IMR-90 (cell line): ENCODE data around the gene TEX48. TPM values are rescaled to one million over a fixed set of nuclear protein-coding genes. Genes with fewer than 3 reads are reported as not detected.

Source experiments
- ATAC-seq: fragments of 200-7000 bp; cut with Tn5 transposase; 2 replicates; pipeline ENCODE4 v1.9.1; 2020; ENCODE audit warnings: low read depth, mild to moderate bottlenecking, moderate library complexity
- BruUV-seq: library from RNA; stranded (reverse); fragments of 400-500 nt; replicated peaks from 2 replicates; lab custom pipeline; 2021; lab: Mats Ljungman, UMichigan
- CTCF ChIA-PET: fragments of 300-600 bp; formaldehyde crosslinking; extraction: SDS; loops from one replicate; lab custom pipeline; 2021; ENCODE audit warnings: antibody characterized with exemption; lab: Yijun Ruan, JAX
- POLR2A ChIA-PET: fragments of 300-600 bp; sonication (Branson Sonifier 250); formaldehyde crosslinking; loops from one replicate; lab custom pipeline; 2022; ENCODE audit warnings: antibody characterized with exemption; ENCODE audit not compliant: unreplicated experiment; lab: Charles Lee
- DNase-seq: peaks from one replicate; pipeline ENCODE4 v3.0.0; 2013
- H2AFZ ChIP-seq: replicated peaks from 2 replicates; pipeline ENCODE3; 2013; ENCODE audit warnings: low read length, mild to moderate bottlenecking; ENCODE audit not compliant: poor library complexity
- H2AK5ac ChIP-seq: 2 replicates; pipeline ENCODE4 v1.6.1; 2013; ENCODE audit warnings: low read depth, low read length, inconsistent platforms
- H2AK9ac ChIP-seq: replicated peaks from 2 replicates; pipeline ENCODE3; 2013; ENCODE audit warnings: mild to moderate bottlenecking, low read depth, low read length, moderate library complexity; ENCODE audit not compliant: poor library complexity
- H2BK120ac ChIP-seq: 2 replicates; pipeline ENCODE4 v1.6.1; 2013; ENCODE audit warnings: low read depth, low read length, inconsistent platforms
- H2BK15ac ChIP-seq: 3 replicates; pipeline ENCODE4 v1.6.1; 2013; ENCODE audit warnings: low read depth, low read length, inconsistent platforms
- H2BK20ac ChIP-seq: 2 replicates; pipeline ENCODE4 v1.6.1; 2013; ENCODE audit warnings: low read depth, mild to moderate bottlenecking, inconsistent platforms, low read length, moderate library complexity
- H2BK5ac ChIP-seq: 2 replicates; pipeline ENCODE4 v1.6.1; 2013; ENCODE audit warnings: mild to moderate bottlenecking, low read depth, low read length, inconsistent platforms; ENCODE audit not compliant: poor library complexity, severe bottlenecking
- H3K14ac ChIP-seq: replicated peaks from 2 replicates; pipeline ENCODE4 v1.6.1; 2013; ENCODE audit warnings: low read depth, low read length, inconsistent platforms
- H3K18ac ChIP-seq: 2 replicates; pipeline ENCODE4 v1.6.1; 2013; ENCODE audit warnings: low read depth, low read length, control low read depth
- H3K23ac ChIP-seq: 2 replicates; pipeline ENCODE4 v1.6.1; 2013; ENCODE audit warnings: low read depth, low read length, inconsistent platforms
- H3K27ac ChIP-seq: 2 replicates; pipeline ENCODE4 v1.5.1; 2013; ENCODE audit warnings: mild to moderate bottlenecking, control low read depth, low read length; ENCODE audit not compliant: insufficient read depth
- H3K27me3 ChIP-seq: 2 replicates; pipeline ENCODE4 v1.6.1; 2013; ENCODE audit warnings: low read length; ENCODE audit not compliant: control insufficient read depth, insufficient read depth
- H3K36me3 ChIP-seq: 2 replicates; pipeline ENCODE4 v1.6.1; 2013; ENCODE audit warnings: low read length, mixed read lengths; ENCODE audit not compliant: control insufficient read depth, insufficient read depth
- H3K4ac ChIP-seq: 2 replicates; pipeline ENCODE4 v1.6.1; 2013; ENCODE audit warnings: low read depth, low read length, inconsistent platforms
- H3K4me1 ChIP-seq: 2 replicates; pipeline ENCODE4 v1.6.1; 2013; ENCODE audit warnings: low read length, mixed read lengths; ENCODE audit not compliant: control insufficient read depth, insufficient read depth
- H3K4me2 ChIP-seq: 2 replicates; pipeline ENCODE4 v1.6.1; 2013; ENCODE audit warnings: low read depth, mild to moderate bottlenecking, control low read depth, low read length, moderate library complexity
- H3K4me3 ChIP-seq: 2 replicates; pipeline ENCODE4 v1.5.1; 2013; ENCODE audit warnings: low read depth, mild to moderate bottlenecking, control low read depth, low read length, moderate library complexity; ENCODE audit not compliant: insufficient read depth
- H3K56ac ChIP-seq: 2 replicates; pipeline ENCODE4 v1.6.1; 2013; ENCODE audit warnings: low read length, inconsistent platforms; ENCODE audit not compliant: insufficient read depth; ENCODE audit errors: extremely low read depth
- H3K79me1 ChIP-seq, 2 experiments: 2 replicates each; pipeline ENCODE4 v1.6.1; 2013; ENCODE audit warnings: low read length in 2 of 2, inconsistent platforms in 1 of 2, low read depth in 1 of 2
- H3K9ac ChIP-seq: 2 replicates; pipeline ENCODE4 v1.6.1; 2013; ENCODE audit warnings: low read depth, low read length, control low read depth
- H3K9me1 ChIP-seq: 2 replicates; pipeline ENCODE4 v1.6.1; 2013; ENCODE audit warnings: low read length, inconsistent platforms; ENCODE audit not compliant: insufficient read depth
- H3K9me3 ChIP-seq: 2 replicates; pipeline ENCODE4 v1.6.1; 2013; ENCODE audit warnings: low read length; ENCODE audit not compliant: control insufficient read depth, insufficient read depth
- H4K20me1 ChIP-seq: 2 replicates; pipeline ENCODE4 v1.6.1; 2013; ENCODE audit warnings: low read length, inconsistent platforms; ENCODE audit not compliant: insufficient read depth
- H4K5ac ChIP-seq: 2 replicates; pipeline ENCODE4 v1.6.1; 2013; ENCODE audit warnings: mild to moderate bottlenecking, low read depth, low read length, control low read depth
- H4K8ac ChIP-seq, 2 experiments: 2 replicates each; pipeline ENCODE4 v1.6.1; 2013; ENCODE audit warnings: low read depth in 2 of 2, low read length in 2 of 2, control low read depth in 1 of 2, inconsistent platforms in 1 of 2
- H4K91ac ChIP-seq: 2 replicates; pipeline ENCODE4 v1.6.1; 2013; ENCODE audit warnings: low read depth, low read length, inconsistent platforms; ENCODE audit not compliant: insufficient read depth
- BHLHE40 ChIP-seq: fragments of 150-350 bp; IDR thresholded peaks from 2 replicates; pipeline ENCODE4 v1.6.1; 2016; ENCODE audit warnings: mild to moderate bottlenecking, low read depth, low read length
- CEBPB ChIP-seq: IDR thresholded peaks from 2 replicates; pipeline ENCODE4 v1.6.1; 2012; ENCODE audit warnings: low read depth, low read length, improper control_type of control experiment
- CHD1 ChIP-seq: IDR thresholded peaks from 2 replicates; pipeline ENCODE4 v1.6.1; 2012; ENCODE audit warnings: low read depth, low read length, improper control_type of control experiment
- MAFK ChIP-seq: IDR thresholded peaks from 2 replicates; pipeline ENCODE4 v1.6.1; 2012; ENCODE audit warnings: low read depth, low read length, improper control_type of control experiment
- MAZ ChIP-seq: IDR thresholded peaks from 2 replicates; pipeline ENCODE4 v1.6.1; 2012; ENCODE audit warnings: low read depth, mild to moderate bottlenecking, low read length, improper control_type of control experiment, moderate library complexity, borderline replicate concordance
- MXI1 ChIP-seq: IDR thresholded peaks from 2 replicates; pipeline ENCODE4 v1.6.1; 2012; ENCODE audit warnings: low read depth, mild to moderate bottlenecking, low read length, moderate library complexity, borderline replicate concordance
- NFE2L2 ChIP-seq: fragments of 150-350 bp; IDR thresholded peaks from 2 replicates; pipeline ENCODE4 v1.6.1; 2016; ENCODE audit warnings: low read depth, mild to moderate bottlenecking, low read length
- RCOR1 ChIP-seq: IDR thresholded peaks from 2 replicates; pipeline ENCODE4 v1.6.1; 2012; ENCODE audit warnings: mild to moderate bottlenecking, low read length, improper control_type of control experiment; ENCODE audit not compliant: insufficient replicate concordance
- RFX5 ChIP-seq: IDR thresholded peaks from 2 replicates; pipeline ENCODE4 v1.8.0; 2012; ENCODE audit warnings: low read depth, mild to moderate bottlenecking, low read length, moderate library complexity
- SMC3 ChIP-seq: fragments of 150-350 bp; IDR thresholded peaks from 2 replicates; pipeline ENCODE4 v1.6.1; 2016; ENCODE audit warnings: low read depth, mild to moderate bottlenecking, antibody characterized with exemption, low read length, moderate library complexity
- dilution Hi-C: fragments of 300-500 bp; cut with HindIII; formaldehyde crosslinking; loops from one replicate; pipeline ENCODE4 v1.14.3; 2018; ENCODE audit warnings: low sequenced_read_pairs; ENCODE audit not compliant: unreplicated experiment
- in situ Hi-C: fragments of 300-500 bp; cut with MboI; formaldehyde crosslinking; loops from 3 replicates; pipeline ENCODE4 v1.14.3; 2019; ENCODE audit warnings: low sequenced_read_pairs, inconsistent platforms, mixed read lengths
- intact Hi-C: fragments of 100-400 bp; cut with micrococcal nuclease; formaldehyde crosslinking; loops from 2 replicates; pipeline ENCODE4 v1.10.0; 2022
- polyA plus RNA-seq, 3 experiments: library from polyadenylated mRNA; depleted of rRNA; stranded (reverse); fragments of >200 nt; gene quantifications; 2 replicates each; pipeline ENCODE4 v1.2.3, GENCODE V29; 2012; ENCODE audit warnings: low replicate concordance in 1 of 3
- total RNA-seq: library from RNA; depleted of rRNA; stranded (reverse); fragments of >200 nt; gene quantifications from 2 replicates; pipeline ENCODE4 v1.2.3, GENCODE V29; 2012
- TF ChIP-seq, protein P1 (sequence below): fragments of 150-350 bp; IDR thresholded peaks from 2 replicates; pipeline ENCODE4 v1.6.1; 2017; ENCODE audit warnings: mild to moderate bottlenecking, antibody characterized with exemption, low read length, low read depth
- TF ChIP-seq, protein P2 (sequence below): fragments of 150-350 bp; IDR thresholded peaks from 2 replicates; pipeline ENCODE4 v1.6.1; 2016; ENCODE audit warnings: low read depth, mild to moderate bottlenecking, low read length, moderate library complexity, borderline replicate concordance

The TEX48 gene
- total and polyA plus RNA-seq, 2 of the 4 experiments (the other 2 are of a cell fraction) = not detected

DNA sequence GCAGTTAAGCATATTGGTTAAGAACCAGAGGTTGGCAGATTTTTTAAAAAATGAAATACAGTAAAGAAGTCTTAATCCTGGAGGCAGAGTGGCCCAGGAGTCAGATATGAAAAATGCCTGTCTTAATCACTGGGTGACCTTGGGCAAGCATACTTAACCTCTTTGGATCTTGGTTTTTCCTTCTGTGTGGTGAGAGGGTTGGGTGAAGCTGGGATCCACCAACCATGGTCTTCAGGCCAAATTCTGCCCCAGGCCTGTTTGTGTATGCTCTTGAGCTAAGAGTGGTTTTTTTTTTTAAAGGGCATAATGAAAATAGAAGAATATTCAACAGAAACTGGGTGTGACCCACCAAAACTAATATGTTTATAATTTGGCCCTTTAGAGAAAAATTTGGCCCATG, 20.0 kb upstream of the TEX48 start:
- ChIA-PET CTCF (no interaction called here), POLR2A (no interaction called here)
- DNase-seq (no peak), ATAC-seq (no peak)
- in situ Hi-C loops (no loop called here), intact Hi-C loops (no loop called here), dilution Hi-C loops (no loop called here)
- Histone ChIP-seq H2AFZ (no peak overlapping the region), H4K8ac (no peak overlapping the region), H3K27ac (no peak overlapping the region), H2BK120ac (no peak overlapping the region), H4K5ac (no peak overlapping the region), H2AK9ac (no peak overlapping the region), H3K4me2 (no peak overlapping the region), H3K14ac (no peak overlapping the region), H3K18ac (no peak overlapping the region), H3K27me3 (peaks cover 13% of the 10 kb centered on the region), H2BK5ac (no peak overlapping the region), H3K4me3 (no peak overlapping the region), H3K56ac (no peak overlapping the region), H4K20me1 (no peaks in the 10 kb centered on the region), H3K4ac (no peak overlapping the region), H3K9me3 (peaks cover 3% of the 10 kb centered on the region; the same call in 1 of the 2 replicates), H3K4me1 (no peaks in the 10 kb centered on the region), H3K9me1 (no peaks in the 10 kb centered on the region), H3K79me1 (no peaks in the 10 kb centered on the region), H3K36me3 (no peaks in the 10 kb centered on the region), H2AK5ac (no peak overlapping the region), H3K23ac (no peak overlapping the region), H2BK15ac (no peak overlapping the region), H4K91ac (no peak overlapping the region), H3K9ac (no peak overlapping the region), H2BK20ac (no peak overlapping the region)
- no TSS peak for BruUV-seq
- TF ChIP-seq RCOR1 (no peak), MAFK (no peak), MXI1 (no peak), MAZ (no peak), CHD1 (no peak), BHLHE40 (no peak), CEBPB (no peak), SMC3 (no peak), NFE2L2 (no peak), RFX5 (no peak)
- TF ChIP-seq, protein P1, sequence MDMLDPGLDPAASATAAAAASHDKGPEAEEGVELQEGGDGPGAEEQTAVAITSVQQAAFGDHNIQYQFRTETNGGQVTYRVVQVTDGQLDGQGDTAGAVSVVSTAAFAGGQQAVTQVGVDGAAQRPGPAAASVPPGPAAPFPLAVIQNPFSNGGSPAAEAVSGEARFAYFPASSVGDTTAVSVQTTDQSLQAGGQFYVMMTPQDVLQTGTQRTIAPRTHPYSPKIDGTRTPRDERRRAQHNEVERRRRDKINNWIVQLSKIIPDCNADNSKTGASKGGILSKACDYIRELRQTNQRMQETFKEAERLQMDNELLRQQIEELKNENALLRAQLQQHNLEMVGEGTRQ = no peak
- TF ChIP-seq, protein P2, sequence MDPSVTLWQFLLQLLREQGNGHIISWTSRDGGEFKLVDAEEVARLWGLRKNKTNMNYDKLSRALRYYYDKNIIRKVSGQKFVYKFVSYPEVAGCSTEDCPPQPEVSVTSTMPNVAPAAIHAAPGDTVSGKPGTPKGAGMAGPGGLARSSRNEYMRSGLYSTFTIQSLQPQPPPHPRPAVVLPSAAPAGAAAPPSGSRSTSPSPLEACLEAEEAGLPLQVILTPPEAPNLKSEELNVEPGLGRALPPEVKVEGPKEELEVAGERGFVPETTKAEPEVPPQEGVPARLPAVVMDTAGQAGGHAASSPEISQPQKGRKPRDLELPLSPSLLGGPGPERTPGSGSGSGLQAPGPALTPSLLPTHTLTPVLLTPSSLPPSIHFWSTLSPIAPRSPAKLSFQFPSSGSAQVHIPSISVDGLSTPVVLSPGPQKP = no peak
